Astrocyte (in vitro differentiated cells and primary cell): Measurements from ENCODE around the gene CRB2.

ENCODE experiments used
- EZH2 ChIP-seq: IDR thresholded peaks from 2 replicates; pipeline ENCODE4 v1.6.1; 2012; ENCODE audit warnings: mild to moderate bottlenecking, low read length, inconsistent platforms; ENCODE audit not compliant: insufficient read depth
- TF ChIP-seq, protein P1 (sequence below): IDR thresholded peaks from 2 replicates; pipeline ENCODE4 v1.5.1; 2011; ENCODE audit warnings: low read depth, mild to moderate bottlenecking, inconsistent platforms, low read length, moderate library complexity; ENCODE audit not compliant: insufficient read depth

DNA sequence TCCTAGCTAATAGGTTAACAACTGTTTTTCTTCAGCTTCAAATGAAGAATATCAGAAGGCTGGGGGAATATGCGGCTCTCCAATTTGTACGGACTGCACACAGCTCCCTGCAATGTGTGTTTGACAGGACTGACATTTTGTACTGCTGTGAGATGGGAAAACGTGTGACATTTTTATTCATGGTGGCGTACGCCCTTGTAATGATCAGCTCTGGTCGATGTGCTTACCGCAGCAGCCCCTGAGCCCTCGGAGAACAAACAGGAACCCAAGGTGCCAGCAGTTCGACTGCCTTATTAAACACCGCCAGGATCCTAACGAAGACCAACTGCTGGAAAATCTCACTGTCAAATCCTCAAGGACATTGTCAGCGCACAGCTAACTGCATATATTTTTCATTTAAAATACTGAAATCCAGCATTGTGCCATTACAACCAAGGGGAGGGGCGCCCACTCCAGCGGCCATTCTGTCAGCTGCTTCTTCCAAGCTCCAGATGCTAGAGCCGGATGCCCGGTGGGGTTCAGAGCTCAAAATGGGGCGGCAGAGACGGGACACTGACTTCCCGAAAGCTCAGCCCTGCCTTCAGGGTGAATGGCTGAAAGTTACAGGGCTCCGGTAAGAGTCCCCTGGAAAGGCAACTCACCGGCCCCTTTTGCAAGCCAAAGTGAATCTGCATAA lies 66.8 kb downstream of the CRB2 start:
- TF ChIP-seq, protein P1, sequence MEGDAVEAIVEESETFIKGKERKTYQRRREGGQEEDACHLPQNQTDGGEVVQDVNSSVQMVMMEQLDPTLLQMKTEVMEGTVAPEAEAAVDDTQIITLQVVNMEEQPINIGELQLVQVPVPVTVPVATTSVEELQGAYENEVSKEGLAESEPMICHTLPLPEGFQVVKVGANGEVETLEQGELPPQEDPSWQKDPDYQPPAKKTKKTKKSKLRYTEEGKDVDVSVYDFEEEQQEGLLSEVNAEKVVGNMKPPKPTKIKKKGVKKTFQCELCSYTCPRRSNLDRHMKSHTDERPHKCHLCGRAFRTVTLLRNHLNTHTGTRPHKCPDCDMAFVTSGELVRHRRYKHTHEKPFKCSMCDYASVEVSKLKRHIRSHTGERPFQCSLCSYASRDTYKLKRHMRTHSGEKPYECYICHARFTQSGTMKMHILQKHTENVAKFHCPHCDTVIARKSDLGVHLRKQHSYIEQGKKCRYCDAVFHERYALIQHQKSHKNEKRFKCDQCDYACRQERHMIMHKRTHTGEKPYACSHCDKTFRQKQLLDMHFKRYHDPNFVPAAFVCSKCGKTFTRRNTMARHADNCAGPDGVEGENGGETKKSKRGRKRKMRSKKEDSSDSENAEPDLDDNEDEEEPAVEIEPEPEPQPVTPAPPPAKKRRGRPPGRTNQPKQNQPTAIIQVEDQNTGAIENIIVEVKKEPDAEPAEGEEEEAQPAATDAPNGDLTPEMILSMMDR: no peak
- no peak for TF ChIP-seq EZH2
